Stomach (tissue), 4 donors: ENCODE results near the gene PARVG.

ENCODE experiments used
- POLR2A ChIP-seq, 4 donors: fragments of 450-650 bp; IDR thresholded peaks; one replicate each; pipeline ENCODE4 v1.6.1; 2016; ENCODE audit warnings: antibody characterized with exemption in 4 of 4, control low read depth in 2 of 4, mild to moderate bottlenecking in 1 of 4, moderate library complexity in 1 of 4
- POLR2AphosphoS5 ChIP-seq, 3 donors: sonication (generic); formaldehyde crosslinking; IDR thresholded peaks; one replicate each; pipeline ENCODE4 v1.6.1; 2016; ENCODE audit warnings: antibody characterized with exemption in 3 of 3
- TF ChIP-seq, protein P1 (sequence below), 7 experiments: fragments of 450-650 bp in 4 of 7; fragments of 200-600 bp in 3 of 7; sonication (generic) in 3 of 7; IDR thresholded peaks; one replicate each; pipeline ENCODE4 v1.5.1; 2016 to 2019; ENCODE audit warnings: antibody characterized with exemption in 7 of 7, control low read depth in 2 of 7, mild to moderate bottlenecking in 1 of 7

DNA sequence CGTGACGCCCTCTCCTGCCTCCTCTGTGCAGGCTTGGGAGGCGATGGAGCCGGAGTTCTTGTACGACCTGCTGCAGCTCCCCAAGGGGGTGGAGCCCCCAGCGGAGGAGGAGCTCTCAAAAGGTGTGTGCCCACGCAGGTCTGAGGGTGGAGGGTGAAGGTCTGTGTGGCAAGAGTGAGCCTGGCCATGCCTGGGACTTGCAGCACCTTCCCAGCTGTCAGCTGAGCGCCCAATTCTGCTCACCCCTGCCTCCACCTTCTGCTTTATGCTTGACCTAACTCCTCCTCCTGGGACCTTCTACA lies 2.5 kb downstream of the PARVG start:
- no peak for TF ChIP-seq POLR2A (IDR thresholded peaks at IDR 0.05)
- TF ChIP-seq POLR2AphosphoS5 (IDR thresholded peaks at IDR 0.05), result no peak
- TF ChIP-seq, protein P1, sequence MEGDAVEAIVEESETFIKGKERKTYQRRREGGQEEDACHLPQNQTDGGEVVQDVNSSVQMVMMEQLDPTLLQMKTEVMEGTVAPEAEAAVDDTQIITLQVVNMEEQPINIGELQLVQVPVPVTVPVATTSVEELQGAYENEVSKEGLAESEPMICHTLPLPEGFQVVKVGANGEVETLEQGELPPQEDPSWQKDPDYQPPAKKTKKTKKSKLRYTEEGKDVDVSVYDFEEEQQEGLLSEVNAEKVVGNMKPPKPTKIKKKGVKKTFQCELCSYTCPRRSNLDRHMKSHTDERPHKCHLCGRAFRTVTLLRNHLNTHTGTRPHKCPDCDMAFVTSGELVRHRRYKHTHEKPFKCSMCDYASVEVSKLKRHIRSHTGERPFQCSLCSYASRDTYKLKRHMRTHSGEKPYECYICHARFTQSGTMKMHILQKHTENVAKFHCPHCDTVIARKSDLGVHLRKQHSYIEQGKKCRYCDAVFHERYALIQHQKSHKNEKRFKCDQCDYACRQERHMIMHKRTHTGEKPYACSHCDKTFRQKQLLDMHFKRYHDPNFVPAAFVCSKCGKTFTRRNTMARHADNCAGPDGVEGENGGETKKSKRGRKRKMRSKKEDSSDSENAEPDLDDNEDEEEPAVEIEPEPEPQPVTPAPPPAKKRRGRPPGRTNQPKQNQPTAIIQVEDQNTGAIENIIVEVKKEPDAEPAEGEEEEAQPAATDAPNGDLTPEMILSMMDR (IDR thresholded peaks at IDR 0.05), result no peak
